GM12873 (cell line): Measurements from ENCODE around the gene EPHB4.

Source experiments
- CTCF ChIP-seq: IDR thresholded peaks from 2 replicates; pipeline ENCODE4 v1.5.1; 2012; ENCODE audit warnings: low read depth, mild to moderate bottlenecking, moderate library complexity, low read length, control low read depth; ENCODE audit not compliant: insufficient read depth; ENCODE audit errors: missing control alignments

Gene EPHB4

GRCh38 chr7:100783804-100784203 is 43.5 kb downstream of the EPHB4 start:
- TF ChIP-seq CTCF = no peak

- no peak for TF ChIP-seq CTCF
Measured at GRCh38 chr7:100781255-100781654, 46.1 kb downstream of the EPHB4 start.

GRCh38 chr7:100779359-100779758 is 48.0 kb downstream of the EPHB4 start:
- no peak for TF ChIP-seq CTCF

- no peak for TF ChIP-seq CTCF
Measured at GRCh38 chr7:100778061-100778621, 49.2 kb downstream of the EPHB4 start.

GRCh38 chr7:100773491-100773890 is 53.8 kb downstream of the EPHB4 start:
- no peak for TF ChIP-seq CTCF

- no peak for TF ChIP-seq CTCF
Measured at GRCh38 chr7:100768784-100769183, 58.5 kb downstream of the EPHB4 start.

- TF ChIP-seq CTCF = no peak
Measured at GRCh38 chr7:100765250-100765649, 62.1 kb downstream of the EPHB4 start.
